Loucy (cell line): Measurements from ENCODE around the gene S100A9.
"Not testable (repeated sequence)": the region's sequence is repeated elsewhere in the genome, so short reads cannot be mapped to it uniquely, and the experiment has no call there.

ENCODE experiments used
- H2AFZ ChIP-seq: fragments of 200-600 bp; sonication (generic); 2 replicates; pipeline ENCODE4 v1.6.0; 2016; ENCODE audit warnings: antibody characterized with exemption, mild to moderate bottlenecking, low read length, moderate library complexity
- H3F3A ChIP-seq: fragments of 200-600 bp; 2 replicates; pipeline ENCODE4 v1.6.0; 2016; ENCODE audit warnings: antibody characterized with exemption, low read depth, mild to moderate bottlenecking
- H3K27me3 ChIP-seq: fragments of 200-600 bp; sonication (generic); 2 replicates; pipeline ENCODE4 v1.6.1; 2014; ENCODE audit warnings: low read length, mild to moderate bottlenecking; ENCODE audit not compliant: insufficient read depth, poor library complexity, severe bottlenecking
- H3K36me3 ChIP-seq: fragments of 200-600 bp; sonication (generic); 2 replicates; pipeline ENCODE4 v1.6.1; 2016; ENCODE audit warnings: low read length; ENCODE audit not compliant: insufficient read depth
- H3K4me1 ChIP-seq: fragments of 200-600 bp; sonication (generic); 2 replicates; pipeline ENCODE4 v1.5.1; 2014; ENCODE audit warnings: low read length, mild to moderate bottlenecking; ENCODE audit not compliant: insufficient read depth, poor library complexity, severe bottlenecking
- H3K4me2 ChIP-seq: fragments of 200-600 bp; sonication (generic); 2 replicates; pipeline ENCODE4 v1.6.0; 2014; ENCODE audit warnings: antibody characterized with exemption, low read length, low read depth, mild to moderate bottlenecking; ENCODE audit not compliant: poor library complexity, severe bottlenecking
- H3K4me3 ChIP-seq: fragments of 200-600 bp; sonication (generic); 2 replicates; pipeline ENCODE4 v1.5.1; 2014; ENCODE audit warnings: low read length, mild to moderate bottlenecking, mixed read lengths; ENCODE audit not compliant: poor library complexity, severe bottlenecking
- H3K79me2 ChIP-seq: fragments of 200-600 bp; sonication (generic); 2 replicates; pipeline ENCODE4 v1.6.1; 2014; ENCODE audit warnings: low read length; ENCODE audit not compliant: insufficient read depth
- H3K9ac ChIP-seq: fragments of 200-600 bp; sonication (generic); 2 replicates; pipeline ENCODE4 v1.6.0; 2014; ENCODE audit warnings: mild to moderate bottlenecking, low read depth, low read length, moderate library complexity; ENCODE audit not compliant: poor library complexity, severe bottlenecking
- H3K9me2 ChIP-seq: fragments of 200-600 bp; sonication (generic); replicated peaks from 2 replicates; pipeline ENCODE4 v1.6.1; 2016; ENCODE audit warnings: low read depth, low read length, mixed read lengths
- H3K9me3 ChIP-seq: fragments of 200-600 bp; sonication (generic); 2 replicates; pipeline ENCODE4 v1.6.1; 2014; ENCODE audit warnings: mild to moderate bottlenecking, antibody characterized with exemption, low read length, low read depth; ENCODE audit not compliant: insufficient read depth
- H4K20me1 ChIP-seq: fragments of 200-600 bp; sonication (generic); 2 replicates; pipeline ENCODE4 v1.6.0; 2014; ENCODE audit warnings: antibody characterized with exemption, low read length, mild to moderate bottlenecking; ENCODE audit not compliant: insufficient read depth, poor library complexity, severe bottlenecking
- CTCF ChIP-seq: fragments of 200-600 bp; sonication (generic); conservative IDR thresholded peaks from 2 replicates; pipeline ENCODE4 v1.5.1; 2014; ENCODE audit warnings: mild to moderate bottlenecking, antibody characterized with exemption, low read length
- EZH2phosphoT487 ChIP-seq: fragments of 200-600 bp; IDR thresholded peaks from 2 replicates; pipeline ENCODE4 v1.6.1; 2018; ENCODE audit warnings: antibody characterized with exemption, mild to moderate bottlenecking, moderate library complexity, borderline replicate concordance

Gene S100A9

GRCh38 chr1:153345187-153346076 lies 12.2 kb upstream of the S100A9 start:
- Histone ChIP-seq H3K9me2 (no peaks in the 10 kb centered on the region), H4K20me1 (no peaks in the 10 kb centered on the region), H3F3A (no peaks in the 10 kb centered on the region), H3K9ac (peak overlapping the region; percentile 60), H3K9me3 (no peaks in the 10 kb centered on the region), H3K79me2 (no peaks in the 10 kb centered on the region), H2AFZ (no peak overlapping the region), H3K4me1 (peaks cover 62% of the 10 kb centered on the region), H3K36me3 (no peaks in the 10 kb centered on the region), H3K27me3 (no peaks in the 10 kb centered on the region), H3K4me3 (peak overlapping the region; percentile 49), H3K4me2 (peak overlapping the region; percentile 70)
- TF ChIP-seq EZH2phosphoT487: no peak
- no peak for TF ChIP-seq CTCF

DNA sequence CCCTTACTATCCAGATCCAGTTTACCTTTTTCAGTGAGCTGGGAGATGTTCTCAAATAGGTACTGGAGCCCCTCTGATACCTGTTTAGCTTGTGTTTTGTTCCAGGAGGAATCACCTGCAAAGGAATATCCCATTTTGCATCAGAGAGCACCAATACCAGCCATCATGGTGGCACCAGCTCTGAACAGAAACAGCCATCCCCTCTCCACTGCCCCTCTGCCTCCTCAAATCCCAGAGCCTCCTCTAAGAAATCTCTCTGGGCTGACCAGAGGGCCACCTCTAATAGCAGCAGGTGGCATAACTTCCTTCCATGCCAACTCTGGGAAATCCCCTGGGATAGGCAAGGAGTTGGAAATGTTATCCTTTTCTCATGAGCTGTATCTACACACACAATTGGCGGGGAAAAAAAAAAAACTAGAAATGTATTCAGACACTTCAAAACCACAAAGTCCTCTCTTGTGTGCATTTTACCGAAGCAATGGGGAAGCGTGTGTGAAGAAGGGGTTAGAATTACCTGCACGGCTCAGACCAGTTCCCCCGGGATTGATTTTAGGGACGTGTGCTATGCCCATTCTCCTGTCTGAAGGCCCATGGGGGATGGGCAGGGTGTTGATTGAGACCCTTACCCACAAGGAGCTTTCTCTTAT lies 11.5 kb upstream of the S100A9 start:
- Histone ChIP-seq H3K4me2 (peak overlapping the region; percentile 70), H3K79me2 (no peaks in the 10 kb centered on the region), H3K4me3 (peak overlapping the region; percentile 49), H3F3A (no peaks in the 10 kb centered on the region), H4K20me1 (no peaks in the 10 kb centered on the region), H3K4me1 (peaks cover 55% of the 10 kb centered on the region), H3K9me2 (no peaks in the 10 kb centered on the region), H3K9me3 (no peaks in the 10 kb centered on the region), H3K9ac (peak overlapping the region; percentile 60), H2AFZ (no peak overlapping the region), H3K36me3 (no peaks in the 10 kb centered on the region), H3K27me3 (no peaks in the 10 kb centered on the region)
- TF ChIP-seq CTCF: no peak
- no peak for TF ChIP-seq EZH2phosphoT487

DNA sequence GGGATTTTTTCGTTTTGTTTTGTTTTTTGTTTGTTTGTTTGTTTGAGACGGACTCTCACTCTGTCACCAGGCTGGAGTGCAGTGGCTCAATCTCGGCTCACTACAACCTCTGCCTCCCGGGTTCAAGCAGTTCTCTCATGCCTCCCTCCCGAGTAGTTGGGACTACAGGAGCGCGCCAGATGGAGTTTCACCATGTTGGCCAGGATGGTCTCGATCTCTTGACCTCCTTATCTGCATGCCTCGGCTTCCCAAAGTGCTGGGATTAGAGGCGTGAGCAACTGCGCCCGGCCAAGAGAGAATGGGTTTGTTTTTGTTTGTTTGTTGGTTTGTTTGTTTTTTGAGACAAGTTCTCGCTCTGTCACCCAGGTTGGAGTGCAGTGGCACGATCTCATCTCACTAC lies 10.6 kb upstream of the S100A9 start:
- not testable (repeated sequence) for H3K9me3 ChIP-seq, H3K36me3 ChIP-seq, H3K4me2 ChIP-seq

More for the DNA sequence above, 10.6 kb upstream of the S100A9 start:
- H3K9ac ChIP-seq, H3K27me3 ChIP-seq, H4K20me1 ChIP-seq, H3F3A ChIP-seq, H2AFZ ChIP-seq, H3K4me3 ChIP-seq, H3K79me2 ChIP-seq, H3K9me2 ChIP-seq: not testable (repeated sequence)
- H3K4me1 ChIP-seq: peaks cover 51% of the 10 kb centered on the region
